ENCODE measurements around the gene MMP25.

DNA sequence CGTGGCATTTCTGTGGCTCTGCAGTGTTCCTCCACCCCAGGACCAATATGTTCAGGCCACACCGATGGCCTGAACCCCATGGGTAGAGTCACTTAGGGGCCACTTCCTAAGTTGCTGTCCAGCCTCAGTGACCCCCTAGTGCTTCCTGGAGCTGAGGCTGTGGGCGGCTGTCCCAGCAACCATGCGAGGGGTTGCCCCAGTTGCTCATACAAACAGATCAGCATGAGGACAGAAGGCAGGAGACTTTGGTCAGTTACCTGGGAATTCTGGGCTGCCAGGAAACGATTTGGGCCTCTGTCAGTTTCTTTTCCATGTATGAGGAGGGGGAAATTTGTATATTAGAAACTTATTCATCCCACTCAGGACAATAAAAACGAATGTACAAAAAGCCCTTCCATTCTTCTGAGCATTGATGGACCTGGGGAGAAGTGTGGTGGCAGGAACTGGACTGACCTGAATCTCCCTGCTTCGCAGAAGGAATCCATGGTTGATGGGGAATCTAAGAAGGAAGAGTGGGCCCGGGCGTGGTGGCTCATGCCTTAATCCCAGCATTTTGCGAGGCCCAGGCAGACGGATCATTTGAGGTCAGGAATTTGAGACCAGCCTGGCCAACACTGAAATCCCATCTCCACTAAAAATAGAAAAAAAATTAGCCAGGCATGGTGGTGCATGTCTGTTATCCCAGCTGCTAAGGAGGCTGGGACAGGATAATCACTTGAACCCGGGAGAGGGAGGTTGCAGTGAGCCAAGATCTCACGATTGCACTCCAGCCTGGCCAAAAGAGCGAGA is 14.2 kb downstream of the MMP25 start:
- TF ChIP-seq, protein P1, sequence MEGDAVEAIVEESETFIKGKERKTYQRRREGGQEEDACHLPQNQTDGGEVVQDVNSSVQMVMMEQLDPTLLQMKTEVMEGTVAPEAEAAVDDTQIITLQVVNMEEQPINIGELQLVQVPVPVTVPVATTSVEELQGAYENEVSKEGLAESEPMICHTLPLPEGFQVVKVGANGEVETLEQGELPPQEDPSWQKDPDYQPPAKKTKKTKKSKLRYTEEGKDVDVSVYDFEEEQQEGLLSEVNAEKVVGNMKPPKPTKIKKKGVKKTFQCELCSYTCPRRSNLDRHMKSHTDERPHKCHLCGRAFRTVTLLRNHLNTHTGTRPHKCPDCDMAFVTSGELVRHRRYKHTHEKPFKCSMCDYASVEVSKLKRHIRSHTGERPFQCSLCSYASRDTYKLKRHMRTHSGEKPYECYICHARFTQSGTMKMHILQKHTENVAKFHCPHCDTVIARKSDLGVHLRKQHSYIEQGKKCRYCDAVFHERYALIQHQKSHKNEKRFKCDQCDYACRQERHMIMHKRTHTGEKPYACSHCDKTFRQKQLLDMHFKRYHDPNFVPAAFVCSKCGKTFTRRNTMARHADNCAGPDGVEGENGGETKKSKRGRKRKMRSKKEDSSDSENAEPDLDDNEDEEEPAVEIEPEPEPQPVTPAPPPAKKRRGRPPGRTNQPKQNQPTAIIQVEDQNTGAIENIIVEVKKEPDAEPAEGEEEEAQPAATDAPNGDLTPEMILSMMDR (IDR thresholded peaks at IDR 0.05), result no peak
- TF ChIP-seq POLR2A (IDR thresholded peaks at IDR 0.05), result no peak

Data from Peyer's patch (tissue), 4 donors.